ENCODE data around the gene ROM1.

DNA sequence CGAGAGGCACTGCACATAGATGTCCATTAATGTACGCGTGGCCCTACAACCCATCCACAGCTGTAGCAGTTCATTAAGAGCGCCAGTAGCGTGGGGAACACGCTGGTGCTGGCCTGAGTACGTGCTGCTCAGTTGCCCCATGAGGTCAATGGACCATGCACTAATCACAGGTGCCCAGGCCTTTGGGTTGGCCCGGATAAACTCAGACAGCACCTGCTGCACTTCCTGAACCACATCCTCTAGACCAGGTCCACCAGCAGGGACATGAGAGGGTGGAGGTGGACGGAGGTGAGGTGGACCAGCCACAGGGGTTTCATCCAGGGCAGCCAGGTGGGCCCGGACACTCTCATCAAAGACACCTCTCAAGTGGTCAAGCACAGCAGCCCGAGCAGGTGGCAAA lies 36.4 kb downstream of the ROM1 start:
- TF ChIP-seq EP300 (IDR thresholded peaks at IDR 0.05): no peak
- TF ChIP-seq, protein P1, sequence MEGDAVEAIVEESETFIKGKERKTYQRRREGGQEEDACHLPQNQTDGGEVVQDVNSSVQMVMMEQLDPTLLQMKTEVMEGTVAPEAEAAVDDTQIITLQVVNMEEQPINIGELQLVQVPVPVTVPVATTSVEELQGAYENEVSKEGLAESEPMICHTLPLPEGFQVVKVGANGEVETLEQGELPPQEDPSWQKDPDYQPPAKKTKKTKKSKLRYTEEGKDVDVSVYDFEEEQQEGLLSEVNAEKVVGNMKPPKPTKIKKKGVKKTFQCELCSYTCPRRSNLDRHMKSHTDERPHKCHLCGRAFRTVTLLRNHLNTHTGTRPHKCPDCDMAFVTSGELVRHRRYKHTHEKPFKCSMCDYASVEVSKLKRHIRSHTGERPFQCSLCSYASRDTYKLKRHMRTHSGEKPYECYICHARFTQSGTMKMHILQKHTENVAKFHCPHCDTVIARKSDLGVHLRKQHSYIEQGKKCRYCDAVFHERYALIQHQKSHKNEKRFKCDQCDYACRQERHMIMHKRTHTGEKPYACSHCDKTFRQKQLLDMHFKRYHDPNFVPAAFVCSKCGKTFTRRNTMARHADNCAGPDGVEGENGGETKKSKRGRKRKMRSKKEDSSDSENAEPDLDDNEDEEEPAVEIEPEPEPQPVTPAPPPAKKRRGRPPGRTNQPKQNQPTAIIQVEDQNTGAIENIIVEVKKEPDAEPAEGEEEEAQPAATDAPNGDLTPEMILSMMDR (IDR thresholded peaks at IDR 0.05): no peak
